Sigmoid colon (tissue), 4 donors: ENCODE data around the gene ALDH3A1.

Source experiments
- CTCF ChIP-seq, 4 experiments: fragments of 450-650 bp in 3 of 4; fragments of 200-600 bp in 1 of 4; IDR thresholded peaks; one replicate each; pipeline ENCODE4 v1.5.1; 2016 to 2019; ENCODE audit warnings: antibody characterized with exemption in 4 of 4, mild to moderate bottlenecking in 3 of 4, moderate library complexity in 2 of 4
- EP300 ChIP-seq, 4 donors: sonication (generic); formaldehyde crosslinking; IDR thresholded peaks; one replicate each; pipeline ENCODE4 v1.6.1; 2017; ENCODE audit warnings: antibody characterized with exemption in 4 of 4
- POLR2A ChIP-seq, 2 donors: fragments of 450-650 bp; IDR thresholded peaks; one replicate each; pipeline ENCODE4 v1.6.1; 2016; ENCODE audit warnings: antibody characterized with exemption in 2 of 2, mild to moderate bottlenecking in 2 of 2, moderate library complexity in 2 of 2
- POLR2AphosphoS5 ChIP-seq, 4 donors: sonication (generic); formaldehyde crosslinking; IDR thresholded peaks; one replicate each; pipeline ENCODE4 v1.6.1; 2017; ENCODE audit warnings: antibody characterized with exemption in 4 of 4

- TF ChIP-seq EP300 (IDR thresholded peaks at IDR 0.05) (no peak), POLR2A (IDR thresholded peaks at IDR 0.05) (no peak), CTCF (IDR thresholded peaks at IDR 0.05) (no peak), POLR2AphosphoS5 (IDR thresholded peaks at IDR 0.05) (no peak)
Observed at GRCh38 chr17:19748807-19749193, 702 bp upstream of the ALDH3A1 start.
